K562 (cell line): Measurements from ENCODE around the gene LRP6. TPM values are rescaled to one million over a fixed set of nuclear protein-coding genes. Genes with fewer than 3 reads are reported as not detected.

Source experiments
- ATAC-seq: fragments of 200-7000 bp; cut with Tn5 transposase; 3 replicates; pipeline ENCODE4 v1.9.1; 2020; ENCODE audit warnings: moderate library complexity
- BruUV-seq: library from RNA; stranded (reverse); fragments of 400-500 nt; replicated peaks from 2 replicates; lab custom pipeline; 2021; lab: Mats Ljungman, UMichigan
- CTCF ChIA-PET: fragments of 300-600 bp; formaldehyde crosslinking; extraction: SDS; loops from one replicate; lab custom pipeline; 2021; ENCODE audit warnings: low intra/inter-chr PET ratio; lab: Yijun Ruan, JAX
- POLR2A ChIA-PET: fragments of 300-600, 350-650 bp; sonication (Branson Sonifier 250); formaldehyde crosslinking; extraction: SDS; loops from one replicate; lab custom pipeline; 2021; ENCODE audit warnings: antibody characterized with exemption, inconsistent platforms; lab: Yijun Ruan, JAX
- DNase-seq, 4 experiments: peaks; one replicate each; pipeline versions ENCODE4 v3.0.0 to v3.0.0-alpha.2; 2011 to 2018; ENCODE audit warnings: low spot score in 3 of 4, mixed read lengths in 3 of 4; ENCODE audit errors: extremely low read depth in 1 of 4
- FAIRE-seq: peaks from 2 replicates; lab custom pipeline; 2011; peaks lifted over from hg19 to GRCh38; lab: Jason Lieb, UNC
- H2AFZ ChIP-seq: 2 replicates; pipeline ENCODE4 v1.6.0; 2011; ENCODE audit warnings: low read depth, low read length, control low read depth, inconsistent platforms
- H3K27ac ChIP-seq: fragments of 200-600 bp; 3 replicates; pipeline ENCODE4 v1.8.0; 2011; ENCODE audit warnings: low read depth, mild to moderate bottlenecking, control low read depth, inconsistent platforms, low read length, moderate library complexity, mixed read lengths; ENCODE audit errors: extremely low read depth
- H3K27me3 ChIP-seq, 2 experiments: fragments of 300-600 bp in 1 of 2; 2 replicates in 1 of 2; 3 replicates in 1 of 2; pipeline versions ENCODE4 v1.6.0 to v1.8.0; 2011; ENCODE audit warnings: inconsistent platforms in 2 of 2, low read length in 2 of 2, mild to moderate bottlenecking in 1 of 2, mixed read lengths in 1 of 2, moderate library complexity in 1 of 2; ENCODE audit not compliant: control insufficient read depth in 2 of 2, insufficient read depth in 2 of 2
- H3K36me3 ChIP-seq: fragments of 300-600 bp; 3 replicates; pipeline ENCODE4 v1.8.0; 2011; ENCODE audit warnings: mild to moderate bottlenecking, low read length, inconsistent platforms; ENCODE audit not compliant: control insufficient read depth, insufficient read depth
- H3K4me1 ChIP-seq, 2 experiments: fragments of 200-600 bp in 1 of 2; replicated peaks in 1 of 2; 2 replicates in 1 of 2; 3 replicates in 1 of 2; pipeline versions ENCODE4 v1.5.1 to v1.8.0; 2011; ENCODE audit warnings: inconsistent platforms in 2 of 2, low read length in 2 of 2, mild to moderate bottlenecking in 1 of 2, mixed read lengths in 1 of 2, moderate library complexity in 1 of 2; ENCODE audit not compliant: control insufficient read depth in 2 of 2, insufficient read depth in 2 of 2
- H3K4me2 ChIP-seq: 2 replicates; pipeline ENCODE4 v1.6.1; 2011; ENCODE audit warnings: low read length, control low read depth, inconsistent platforms, mixed read lengths; ENCODE audit not compliant: insufficient read depth
- H3K4me3 ChIP-seq: fragments of 200-600 bp; sonication (generic), shearing (Covaris generic); 2 replicates; pipeline ENCODE4 v1.5.1; 2016; ENCODE audit warnings: control low read depth, inconsistent platforms
- H3K79me2 ChIP-seq: fragments of 200-600 bp; 3 replicates; pipeline ENCODE4 v1.8.0; 2011; ENCODE audit warnings: low read length, inconsistent platforms; ENCODE audit not compliant: control insufficient read depth, insufficient read depth
- H3K9ac ChIP-seq, 2 experiments: 2 replicates each; pipeline versions ENCODE4 v1.6.0 to v1.6.1; 2011; ENCODE audit warnings: low read depth in 2 of 2, low read length in 2 of 2, control low read depth in 1 of 2, inconsistent platforms in 1 of 2, mild to moderate bottlenecking in 1 of 2, mixed read lengths in 1 of 2; ENCODE audit not compliant: insufficient read depth in 1 of 2
- H3K9me1 ChIP-seq: one replicate; pipeline ENCODE4 v1.6.0; 2011; ENCODE audit warnings: inconsistent platforms, mild to moderate bottlenecking, low read length, moderate library complexity; ENCODE audit not compliant: control insufficient read depth, insufficient read depth
- H3K9me3 ChIP-seq: replicated peaks from 2 replicates; pipeline ENCODE4 v1.5.1; 2011; ENCODE audit warnings: low read depth, low read length, inconsistent platforms; ENCODE audit not compliant: control insufficient read depth, insufficient read depth
- H4K20me1 ChIP-seq: replicated peaks from 2 replicates; pipeline ENCODE4 v1.6.1; 2011; ENCODE audit warnings: low read length, inconsistent platforms, mixed read lengths; ENCODE audit not compliant: control insufficient read depth, insufficient read depth
- ATF6 ChIP-seq: sonication (generic); formaldehyde crosslinking; IDR thresholded peaks from 2 replicates; pipeline ENCODE4 v1.4.0; 2020; ENCODE audit warnings: mild to moderate bottlenecking, missing genetic modification reagents
- ETS1 ChIP-seq: conservative IDR thresholded peaks from 2 replicates; pipeline ENCODE4 v1.6.1; 2011; ENCODE audit warnings: low read depth, mild to moderate bottlenecking, low read length; ENCODE audit not compliant: control insufficient read depth
- NR2C2 ChIP-seq, 2 experiments: fragments of 200-800 bp in 1 of 2; sonication (Bioruptor generic) in 1 of 2; sonication (generic) in 1 of 2; formaldehyde crosslinking in 1 of 2; IDR thresholded peaks; 2 replicates each; pipeline versions ENCODE4 v1.6.1 to v1.8.0; 2016 to 2022; ENCODE audit warnings: mild to moderate bottlenecking in 1 of 2, missing compliant biosample characterization in 1 of 2, missing genetic modification characterization in 1 of 2, missing genetic modification reagents in 1 of 2
- THRA ChIP-seq: fragments of 450-650 bp; IDR thresholded peaks from 2 replicates; pipeline ENCODE4 v1.6.1; 2017; ENCODE audit warnings: mild to moderate bottlenecking, moderate library complexity
- ZBED1 ChIP-seq: IDR thresholded peaks from 2 replicates; pipeline ENCODE4 v1.6.1; 2014
- ZBTB7A ChIP-seq: IDR thresholded peaks from 2 replicates; pipeline ENCODE4 v1.6.1; 2011; ENCODE audit warnings: low read depth, mild to moderate bottlenecking, low read length, moderate library complexity, borderline replicate concordance; ENCODE audit not compliant: control insufficient read depth
- ZNF316 ChIP-seq: fragments of 450-650 bp; IDR thresholded peaks from 2 replicates; pipeline ENCODE4 v1.6.1; 2016
- ZNF740 ChIP-seq, 3 experiments: fragments of 200-800 bp in 1 of 3; sonication (Bioruptor generic) in 1 of 3; sonication (generic) in 1 of 3; formaldehyde crosslinking in 1 of 3; IDR thresholded peaks; 2 replicates each; pipeline versions ENCODE4 v1.6.1 to v1.8.0; 2016 to 2022; ENCODE audit warnings: mild to moderate bottlenecking in 2 of 3, missing compliant biosample characterization in 2 of 3, missing genetic modification characterization in 2 of 3, missing genetic modification reagents in 1 of 3
- WGBS: fragments of 100-300 bp; shearing (Covaris generic); methylation state at CpG from one replicate; pipeline ENCODE4 v1.1.6; 2016; ENCODE audit warnings: low coverage, mixed read lengths; ENCODE audit not compliant: insufficient coverage; ENCODE audit errors: missing lambda C conversion rate; 5-methylcytosine and 5-hydroxymethylcytosine counted together
- in situ Hi-C: fragments of 300-500 bp; cut with MboI; formaldehyde crosslinking; loops from 4 replicates; pipeline ENCODE4 v1.15.0; 2018; ENCODE audit warnings: inconsistent platforms, mixed read lengths
- intact Hi-C: fragments of 100-400 bp; cut with micrococcal nuclease; formaldehyde crosslinking; loops from 2 replicates; pipeline ENCODE4 v1.14.2; 2022
- polyA plus RNA-seq, 8 experiments: library from polyadenylated mRNA; depleted of rRNA in 4 of 8; stranded (reverse) in 5 of 8; unstranded in 3 of 8; fragments of >200 nt; fragmentation: Nextera tagmentation in 2 of 8; fragmentation: Illumina TruSeq in 1 of 8; extraction: Ambion mirVana in 2 of 8; extraction: Trizol in 1 of 8; gene quantifications; 2 replicates each; pipeline versions ENCODE4 v1.2.1 to v1.2.3, GENCODE V29; 2011 to 2014; ENCODE audit warnings: inconsistent platforms in 1 of 8, missing spikeins in 1 of 8
- total RNA-seq, 7 experiments: library from RNA; depleted of rRNA in 6 of 7; stranded (reverse); fragments of >200 nt in 6 of 7; fragmentation: Illumina TruSeq in 2 of 7; extraction: Trizol in 2 of 7; gene quantifications; 2 replicates each; pipeline versions ENCODE4 v1.2.1 to v1.2.3, GENCODE V29; 2011 to 2021; ENCODE audit warnings: low replicate concordance in 1 of 7

The LRP6 gene
- total and polyA plus RNA-seq, 9 of the 15 experiments (the other 6 are each of a cell fraction or from before 2014, with no cell fraction given): 3.0 to 17.0 (median 10.8) TPM

GRCh38 chr12:12266389-12266872 lies 413 bp downstream of the LRP6 start:
- POLR2A ChIA-PET: interaction anchor here (0.5 to 1.1 kb wide), 8 partner anchors 16 to 207 kb away, joined by 3 to 4 read pairs (median 3); no protein-coding TSS in a partner anchor

More at GRCh38 chr12:12266389-12266872, 413 bp downstream of the LRP6 start:
- peak; percentile 72 for ATAC-seq
- Histone ChIP-seq H2AFZ (peak overlapping the region; percentile 84), H3K4me1 (peaks cover 0 to 5% of the 10 kb centered on the region in 2 experiments; a peak in 3 of 5 replicates), H3K9me3 (no peaks in the 10 kb centered on the region; the same call in 1 of the 2 replicates), H3K27ac (peak overlapping the region; percentile 97), H3K4me2 (peak overlapping the region; percentile 90), H3K79me2 (peaks cover 47% of the 10 kb centered on the region), H3K27me3 (no peaks in the 10 kb centered on the region), H3K9me1 (no peaks in the 10 kb centered on the region), H3K36me3 (no peaks in the 10 kb centered on the region), H3K4me3 (peak overlapping the region; percentile 81), H4K20me1 (no peaks in the 10 kb centered on the region; the same call in 1 of the 2 replicates), H3K9ac (peak overlapping the region; percentile 91 to 100)
- 0% methylated on average over 4 of the region's 27 CpGs for whole genome bisulfite sequencing
- CTCF ChIA-PET: no interaction called here
- no TSS peak for BruUV-seq
- intact Hi-C loops (loop anchor here (10.0 kb wide), 1 partner anchor 72 kb away; no protein-coding TSS in a partner anchor), in situ Hi-C loops (no loop called here)
- 0 out of 2 replicates have a peak, but pooled peaks have one; percentile 1 for TF ChIP-seq ETS1
- no peak for TF ChIP-seq THRA
- TF ChIP-seq ZBTB7A: peak; percentile 37; the same call in 1 of the 2 replicates
- TF ChIP-seq ZNF740 (CRISPR knock-in tag; IDR thresholded peaks at IDR 0.05): no peak
- TF ChIP-seq ZNF740 (tag; IDR thresholded peaks at IDR 0.05): 0 out of 4 replicates have a peak, but pooled peaks of 1 of the 2 experiments have one; percentile 29
- TF ChIP-seq ZNF316: no peak
- TF ChIP-seq NR2C2 (CRISPR knock-in tag; IDR thresholded peaks at IDR 0.05): no peak
- TF ChIP-seq NR2C2 (tag; IDR thresholded peaks at IDR 0.05): 0 out of 2 replicates have a peak, but pooled peaks have one; percentile 18
- TF ChIP-seq ATF6 (CRISPR knock-in tag): 0 out of 2 replicates have a peak, but pooled peaks have one; percentile 16
- TF ChIP-seq ZBED1: 0 out of 2 replicates have a peak, but pooled peaks have one; percentile 20
- DNase-seq: no peak
- FAIRE-seq: no peak
